ENCODE measurements around the gene COP1. TPM values are rescaled to one million over a fixed set of nuclear protein-coding genes. Genes with fewer than 3 reads are reported as not detected.

Gene COP1
- total and polyA plus RNA-seq, 10 of the 15 experiments (the other 5 are each of a cell fraction or from before 2014, with no cell fraction given) = 17.7 to 49.9 (median 38.7) TPM

GRCh38 chr1:176017722-176018121 is 189.4 kb downstream of the COP1 start:
- no TSS peak for BruUV-seq (replicated peaks)
- ATAC-seq (no peak), FAIRE-seq (peak; percentile 75), DNase-seq (ENCODE audit: low read depth, low spot score) (no peak)
- CTCF ChIA-PET = no interaction called here
- RAD21 ChIA-PET (ENCODE audit: unreplicated experiment) = interaction anchor here (0.8 kb wide), 1 partner anchor 10 kb away, joined by 3 read pairs; no protein-coding TSS in a partner anchor
- Histone ChIP-seq H3K79me2 (ENCODE audit: control insufficient read depth, insufficient read depth, low read length) (no peaks in the 10 kb centered on the region), H3K4me3 (no peak overlapping the region), H3K9ac (ENCODE audit: control insufficient read depth, insufficient read depth, low read length) (no peak overlapping the region), H2AFZ (ENCODE audit: control insufficient read depth, low read depth, low read length) (no peak overlapping the region), H3K4me1 (ENCODE audit: control insufficient read depth, insufficient read depth, low read length) (no peaks in the 10 kb centered on the region), H3K9me3 (replicated peaks; ENCODE audit: control insufficient read depth, insufficient read depth, low read length) (no peaks in the 10 kb centered on the region), H3K4me2 (ENCODE audit: control insufficient read depth, insufficient read depth) (no peak overlapping the region), H4K20me1 (ENCODE audit: control insufficient read depth, insufficient read depth) (no peaks in the 10 kb centered on the region), H3K27ac (ENCODE audit: control insufficient read depth, insufficient read depth) (no peak overlapping the region), H3K27me3 (replicated peaks in 1 of 2; ENCODE audit: control insufficient read depth in 2 of 2, insufficient read depth in 2 of 2, low read length in 1 of 2) (no peaks in the 10 kb centered on the region), H3K36me3 (ENCODE audit: control insufficient read depth in 2 of 2, insufficient read depth in 2 of 2, low read length in 1 of 2) (peaks cover 0 to 7% of the 10 kb centered on the region in 2 experiments; a peak in 3 of 4 replicates)
- SMC1A ChIA-PET (ENCODE audit: uncharacterized antibody, unreplicated experiment) = no interaction called here
- POLR2A ChIA-PET = interaction anchor here (1.0 kb wide), 1 partner anchor 10 kb away, joined by 3 read pairs; no protein-coding TSS in a partner anchor
- intact Hi-C loops (cut with micrococcal nuclease; ENCODE audit: unreplicated experiment) = no loop called here
- 76% methylated on average over 4 of the region's 4 CpGs for WGBS (ENCODE audit: insufficient coverage, insufficient replicate concordance, low lambda C conversion rate, missing lambda C conversion rate)
- TF ChIP-seq IKZF2 (IDR thresholded peaks at IDR 0.05) = peak in 1 of 2 experiments; percentile 21; a peak in 2 of 4 replicates
- TF ChIP-seq DPF2 (IDR thresholded peaks at IDR 0.05) = no peak
- TF ChIP-seq SPI1 (IDR thresholded peaks at IDR 0.05; ENCODE audit: borderline replicate concordance, insufficient read depth, low read depth, low read length) = peak; percentile 52; the same call in 1 of the 2 replicates
- peak; percentile 59; the same call in 1 of the 2 replicates for TF ChIP-seq ZNF217 (IDR thresholded peaks at IDR 0.05)
- peak; percentile 39; the same call in 1 of the 2 replicates for TF ChIP-seq MTA2 (IDR thresholded peaks at IDR 0.05; ENCODE audit: low read depth)
- in situ Hi-C loops (cut with MboI) = no loop called here

GRCh38 chr1:176009951-176010350 is 197.1 kb downstream of the COP1 start:
- 100% methylated on average over 2 of the region's 2 CpGs for WGBS (ENCODE audit: insufficient coverage, insufficient replicate concordance, low lambda C conversion rate, missing lambda C conversion rate)
- no peak for FAIRE-seq
- H2AFZ ChIP-seq (ENCODE audit: control insufficient read depth, low read depth, low read length) = no peak overlapping the region
- no peaks in the 10 kb centered on the region for H3K4me1 ChIP-seq (ENCODE audit: control insufficient read depth, insufficient read depth, low read length)
- H3K4me3 ChIP-seq = no peak overlapping the region
- H4K20me1 ChIP-seq (ENCODE audit: control insufficient read depth, insufficient read depth) = no peaks in the 10 kb centered on the region
- H3K4me2 ChIP-seq (ENCODE audit: control insufficient read depth, insufficient read depth) = no peak overlapping the region
- ChIA-PET SMC1A (ENCODE audit: uncharacterized antibody, unreplicated experiment) (no interaction called here), POLR2A (interaction anchor here (0.7 kb wide), 1 partner anchor 22 kb away, joined by 3 read pairs; no protein-coding TSS in a partner anchor), RAD21 (ENCODE audit: unreplicated experiment) (no interaction called here), CTCF (no interaction called here)
- H3K27ac ChIP-seq (ENCODE audit: control insufficient read depth, insufficient read depth) = no peak overlapping the region
- no peak for DNase-seq (ENCODE audit: low read depth, low spot score)
- H3K27me3 ChIP-seq (replicated peaks in 1 of 2; ENCODE audit: control insufficient read depth in 2 of 2, insufficient read depth in 2 of 2, low read length in 1 of 2) = no peaks in the 10 kb centered on the region
- no peak for ATAC-seq
- peaks cover 0 to 4% of the 10 kb centered on the region in 2 experiments; a peak in 3 of 4 replicates for H3K36me3 ChIP-seq (ENCODE audit: control insufficient read depth in 2 of 2, insufficient read depth in 2 of 2, low read length in 1 of 2)
- no peak overlapping the region for H3K9ac ChIP-seq (ENCODE audit: control insufficient read depth, insufficient read depth, low read length)
- H3K9me3 ChIP-seq (replicated peaks; ENCODE audit: control insufficient read depth, insufficient read depth, low read length) = no peaks in the 10 kb centered on the region; the same call in 2 of the 3 replicates
- intact Hi-C loops (cut with micrococcal nuclease; ENCODE audit: unreplicated experiment) = no loop called here
- in situ Hi-C loops (cut with MboI) = no loop called here
- H3K79me2 ChIP-seq (ENCODE audit: control insufficient read depth, insufficient read depth, low read length) = no peaks in the 10 kb centered on the region
- no TSS peak for BruUV-seq (replicated peaks)
- TF ChIP-seq CREM (IDR thresholded peaks at IDR 0.05; ENCODE audit: low read depth) (no peak), ZZZ3 (IDR thresholded peaks at IDR 0.05; ENCODE audit: control insufficient read depth, insufficient read length, low read depth) (no peak), ZBTB40 (IDR thresholded peaks at IDR 0.05; ENCODE audit: borderline replicate concordance) (no peak), MTA3 (IDR thresholded peaks at IDR 0.05; ENCODE audit: borderline replicate concordance, low read length) (no peak), RAD21 (IDR thresholded peaks at IDR 0.05; ENCODE audit: insufficient read depth, low read depth, low read length) (no peak), SREBF1 (IDR thresholded peaks at IDR 0.05; ENCODE audit: low read length) (no peak)
